HG03442 (cell line): ENCODE results near the gene OPTC.

Experiments
- ATAC-seq: cut with Tn5 transposase; IDR thresholded peaks from one replicate; pipeline ENCODE4 v1.9.1; 2021; ENCODE audit warnings: mild to moderate bottlenecking, moderate library complexity; ENCODE audit not compliant: unreplicated experiment

OPTC gene

DNA sequence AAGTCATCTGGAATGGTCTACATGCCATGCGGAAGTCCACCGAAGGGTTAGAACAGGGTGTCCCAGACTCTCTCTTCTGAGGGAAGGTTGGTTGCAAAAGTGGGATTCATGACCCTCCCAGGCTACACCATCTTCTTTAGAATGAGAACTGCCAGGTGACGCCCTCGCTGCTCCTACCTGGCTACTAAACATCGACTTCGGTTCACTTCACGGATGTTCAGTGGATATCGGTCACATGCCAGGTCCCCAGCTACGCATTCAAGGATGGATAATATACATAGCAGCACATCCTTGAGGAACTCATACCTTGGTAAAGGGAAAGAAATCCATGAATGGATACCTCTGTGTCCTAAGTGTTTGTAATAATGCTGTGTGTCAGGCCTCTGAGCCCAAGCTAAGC lies 3.3 kb upstream of the OPTC start:
- no peak for ATAC-seq

DNA sequence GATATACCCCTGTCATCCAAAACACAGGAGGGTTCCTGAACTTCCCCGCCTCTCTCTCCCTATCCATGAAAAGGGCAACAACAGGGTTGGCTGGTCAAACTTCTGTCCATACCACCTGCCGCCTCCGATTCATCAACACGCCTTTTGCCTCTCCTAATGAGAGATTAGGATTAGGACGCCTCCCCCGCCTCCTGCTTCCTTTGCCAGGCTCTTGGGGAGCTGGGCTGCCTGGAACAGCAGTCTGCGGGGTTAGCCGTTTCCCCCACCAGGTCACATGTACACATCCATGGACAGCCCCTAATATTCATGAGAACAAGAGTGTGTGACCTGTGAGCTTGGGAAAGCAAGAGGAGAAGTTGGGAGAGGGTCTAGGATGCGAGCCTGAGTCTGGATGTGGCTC lies 2.3 kb upstream of the OPTC start:
- no peak for ATAC-seq

DNA sequence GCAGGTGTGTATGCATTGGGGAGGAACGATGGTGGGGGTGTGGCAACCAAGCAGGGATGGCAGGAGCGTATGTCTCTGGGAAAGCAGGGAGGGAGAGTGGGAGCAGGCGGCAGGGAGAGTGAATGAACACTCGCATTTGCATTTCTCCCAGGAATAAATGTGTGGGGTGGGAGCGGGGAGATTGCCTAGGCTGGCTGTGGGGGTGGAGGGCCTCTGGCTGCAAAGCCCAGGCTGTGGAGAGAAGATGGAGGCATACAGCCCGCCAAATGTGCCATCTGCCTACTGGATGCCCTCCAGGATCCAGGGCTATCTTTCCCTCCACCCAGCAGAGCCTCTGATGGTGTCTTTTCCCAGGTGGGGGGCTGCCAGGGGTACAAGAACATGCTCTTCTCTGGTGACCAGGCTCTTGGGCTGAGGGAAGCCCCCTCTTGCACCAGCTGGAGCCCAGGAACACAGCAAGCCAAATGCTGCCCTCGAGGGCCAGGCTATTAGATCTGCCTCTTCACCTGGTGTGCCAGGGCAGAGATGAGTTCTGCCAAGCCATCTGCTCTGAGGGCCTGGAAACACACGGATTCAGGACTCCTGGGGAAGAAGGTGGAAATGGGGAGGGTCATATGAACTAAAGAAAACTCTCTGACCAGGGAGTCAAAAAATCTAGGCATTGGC lies 1.7 kb upstream of the OPTC start:
- ATAC-seq, result no peak

DNA sequence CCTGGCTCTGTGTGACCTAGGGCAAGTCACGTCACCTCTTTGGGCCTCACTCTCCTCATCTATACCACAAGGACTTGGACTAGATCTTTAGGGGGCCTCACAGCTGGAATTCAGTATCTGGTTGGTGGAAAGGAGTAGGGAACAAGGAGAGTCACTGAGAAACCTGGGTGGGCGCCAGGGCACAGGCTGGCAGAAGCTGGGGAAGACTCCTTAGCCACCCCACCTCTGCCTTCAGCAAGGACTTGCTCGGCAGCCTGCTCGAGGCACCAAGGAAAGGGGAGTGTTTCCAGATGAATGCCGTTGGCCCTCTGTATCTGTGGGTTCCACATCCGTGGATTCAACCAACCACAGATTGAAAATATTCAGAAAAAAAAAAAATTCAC lies 1.2 kb upstream of the OPTC start:
- ATAC-seq, result no peak

DNA sequence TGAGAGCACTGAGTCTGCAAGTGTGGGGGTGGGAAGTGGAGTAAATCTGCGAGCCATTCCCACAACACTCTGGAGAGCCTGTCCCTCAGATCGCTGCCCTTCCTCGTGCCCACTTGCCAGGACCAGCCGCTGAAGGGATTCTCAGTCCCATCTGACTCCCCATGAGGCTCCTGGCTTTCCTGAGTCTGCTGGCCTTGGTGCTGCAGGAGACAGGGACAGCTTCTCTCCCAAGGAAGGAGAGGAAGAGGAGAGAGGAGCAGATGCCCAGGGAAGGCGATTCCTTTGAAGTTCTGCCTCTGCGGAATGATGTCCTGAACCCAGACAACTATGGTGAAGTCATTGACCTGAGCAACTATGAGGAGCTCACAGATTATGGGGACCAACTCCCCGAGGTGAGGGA lies 1.9 kb downstream of the OPTC start:
- no peak for ATAC-seq

DNA sequence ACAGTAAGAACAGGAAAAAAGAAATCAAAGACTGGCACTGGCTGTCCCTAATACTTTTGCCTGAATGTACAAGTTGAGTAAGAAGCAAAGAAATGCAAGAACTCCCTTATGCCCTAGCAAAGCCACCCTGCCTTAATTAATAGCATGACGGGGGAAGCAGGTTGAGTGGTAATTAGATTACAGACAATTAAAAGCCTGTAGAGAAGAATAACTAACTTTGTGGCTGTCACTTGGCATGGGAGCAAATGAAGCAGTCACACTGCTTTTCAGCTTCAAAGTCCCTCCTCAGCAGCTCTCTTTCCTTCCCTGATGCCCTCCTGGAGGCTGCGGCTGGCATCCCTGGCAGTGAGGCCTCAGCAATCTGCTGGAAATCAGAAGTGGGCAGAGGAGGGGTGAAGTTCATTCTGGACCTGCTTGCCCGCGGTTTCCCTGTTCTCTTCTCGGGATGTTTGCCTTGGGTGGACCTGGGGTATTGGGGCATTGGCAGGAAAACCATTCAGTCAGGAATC lies 3.4 kb downstream of the OPTC start:
- ATAC-seq, result no peak

DNA sequence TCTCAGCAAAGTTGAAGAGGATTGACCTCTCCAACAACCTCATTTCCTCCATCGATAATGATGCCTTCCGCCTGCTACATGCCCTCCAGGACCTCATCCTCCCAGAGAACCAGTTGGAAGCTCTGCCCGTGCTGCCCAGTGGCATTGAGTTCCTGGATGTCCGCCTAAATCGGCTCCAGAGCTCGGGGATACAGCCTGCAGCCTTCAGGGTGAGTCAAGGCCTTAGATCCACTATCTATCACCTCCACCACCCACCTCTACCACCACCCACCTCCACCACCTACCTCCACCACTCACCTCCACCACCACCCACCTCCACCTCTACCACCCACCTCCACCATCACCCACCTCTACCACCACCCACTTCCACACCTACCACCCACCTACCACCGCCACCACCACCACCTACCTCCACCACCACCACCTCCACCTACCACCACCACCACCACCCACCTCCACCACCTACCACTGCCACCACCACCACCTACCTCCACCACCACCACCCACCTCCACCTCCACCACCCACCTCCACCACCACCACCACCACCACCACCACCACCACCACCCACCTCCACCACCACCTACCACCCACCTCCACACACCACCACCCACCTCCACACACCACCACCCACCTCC lies 5.8 kb downstream of the OPTC start:
- ATAC-seq, result no peak

DNA sequence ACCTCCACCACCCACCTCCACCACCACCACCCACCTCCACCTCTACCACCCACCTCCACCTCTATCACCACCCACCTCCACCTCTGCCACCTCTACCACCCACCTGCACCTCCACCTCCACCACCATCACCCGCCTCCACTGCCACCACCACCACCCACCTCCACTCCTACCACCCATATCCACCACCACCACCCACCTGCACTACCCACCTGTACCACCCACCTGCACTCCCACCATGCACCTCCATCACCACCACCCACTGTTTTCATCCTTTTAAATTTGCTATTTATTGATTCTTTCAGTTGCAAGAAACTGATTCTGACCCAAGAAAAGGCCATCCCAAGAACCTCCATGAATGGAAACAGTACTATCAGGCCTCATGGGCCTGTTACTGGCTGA lies 6.3 kb downstream of the OPTC start:
- ATAC-seq, result no peak

DNA sequence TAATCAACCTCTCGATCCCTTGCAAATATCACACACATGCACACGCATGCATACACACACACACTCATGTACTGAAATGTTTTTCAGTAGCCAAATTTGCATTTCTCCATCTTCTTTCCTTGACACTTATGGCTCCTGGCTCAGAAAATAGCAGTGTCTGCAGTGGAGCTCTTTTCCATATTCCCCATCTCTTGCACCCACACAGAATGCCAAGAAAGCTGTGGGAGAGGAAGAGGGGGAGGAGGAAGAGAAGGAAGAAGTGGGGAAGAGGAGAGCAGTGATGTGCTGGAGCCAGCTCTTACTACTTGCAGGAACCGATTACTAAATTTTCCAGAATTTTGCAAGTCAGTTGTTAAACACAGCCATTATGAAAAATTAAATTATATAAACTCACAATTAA lies 9.9 kb downstream of the OPTC start:
- no peak for ATAC-seq

DNA sequence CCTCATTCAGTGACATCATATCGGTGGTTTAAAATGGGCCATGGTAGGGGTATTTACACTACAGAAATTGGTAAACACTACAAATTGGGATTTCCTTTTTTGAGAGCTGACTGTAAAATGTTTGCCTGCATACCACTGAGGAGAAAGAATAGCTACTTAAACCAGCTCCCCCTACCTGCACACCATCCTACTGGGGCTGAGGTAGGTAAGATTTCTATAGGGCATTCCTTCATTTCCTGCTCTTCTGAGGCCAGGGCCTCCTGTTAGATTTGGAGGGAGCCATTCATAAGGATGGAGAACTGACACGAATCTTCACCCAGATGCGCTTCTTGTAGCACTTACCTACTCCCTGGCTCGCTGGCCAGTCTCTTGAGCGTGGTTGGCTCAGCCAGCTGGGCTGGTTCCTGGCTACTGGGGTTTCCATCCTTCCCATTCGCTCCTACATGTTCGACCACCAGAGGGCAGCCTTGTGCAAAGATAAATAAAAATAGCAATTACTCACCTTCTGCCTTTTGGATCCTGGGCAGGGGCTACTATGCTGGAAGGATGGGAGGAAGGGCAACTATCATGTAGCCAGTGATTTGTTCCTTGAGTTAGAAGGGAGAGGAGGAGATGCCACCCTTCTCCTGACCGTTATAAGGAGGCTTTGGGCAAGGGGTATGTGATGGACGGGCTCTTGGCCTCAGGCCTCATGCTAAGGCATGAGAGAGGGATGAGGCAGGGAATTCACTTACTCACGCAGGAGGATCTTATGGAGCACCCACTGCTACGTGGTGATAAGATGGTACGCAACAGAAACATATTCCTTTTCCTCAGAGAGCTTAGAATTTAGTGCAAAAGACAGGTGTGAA lies 10.7 kb downstream of the OPTC start:
- ATAC-seq, result no peak

DNA sequence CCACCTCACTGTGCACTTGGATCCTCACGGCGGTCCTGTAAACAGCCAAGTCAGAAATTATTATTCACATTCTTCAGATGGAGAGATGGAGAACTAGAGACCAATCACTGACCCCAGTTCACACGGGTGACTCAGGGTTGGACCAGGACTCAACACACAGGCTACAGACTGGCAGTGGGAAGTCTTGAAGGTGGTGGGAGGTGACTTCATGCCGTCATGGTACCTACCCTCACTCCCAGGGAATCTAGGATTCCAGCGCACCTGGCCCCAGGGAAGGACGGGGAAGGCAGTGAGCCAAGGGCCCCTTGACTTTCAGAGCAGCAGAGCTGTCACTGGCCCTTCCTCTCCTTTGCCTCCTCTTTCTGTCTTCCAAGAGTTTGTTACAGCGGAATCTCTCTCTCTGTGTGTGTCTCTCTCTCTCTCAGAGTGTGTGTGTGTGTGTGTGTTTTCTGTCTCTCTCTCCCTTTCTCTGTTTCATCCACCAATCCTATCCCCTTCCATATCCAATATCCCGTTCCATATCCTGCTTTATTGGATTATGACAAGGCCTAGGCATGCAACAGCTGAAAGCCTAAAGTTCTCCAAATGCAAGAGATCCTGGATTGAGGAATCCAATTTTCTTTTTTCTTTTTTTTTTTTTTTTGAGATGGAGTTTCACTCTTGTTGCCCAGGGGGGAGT lies 11.7 kb downstream of the OPTC start:
- ATAC-seq, result no peak

DNA sequence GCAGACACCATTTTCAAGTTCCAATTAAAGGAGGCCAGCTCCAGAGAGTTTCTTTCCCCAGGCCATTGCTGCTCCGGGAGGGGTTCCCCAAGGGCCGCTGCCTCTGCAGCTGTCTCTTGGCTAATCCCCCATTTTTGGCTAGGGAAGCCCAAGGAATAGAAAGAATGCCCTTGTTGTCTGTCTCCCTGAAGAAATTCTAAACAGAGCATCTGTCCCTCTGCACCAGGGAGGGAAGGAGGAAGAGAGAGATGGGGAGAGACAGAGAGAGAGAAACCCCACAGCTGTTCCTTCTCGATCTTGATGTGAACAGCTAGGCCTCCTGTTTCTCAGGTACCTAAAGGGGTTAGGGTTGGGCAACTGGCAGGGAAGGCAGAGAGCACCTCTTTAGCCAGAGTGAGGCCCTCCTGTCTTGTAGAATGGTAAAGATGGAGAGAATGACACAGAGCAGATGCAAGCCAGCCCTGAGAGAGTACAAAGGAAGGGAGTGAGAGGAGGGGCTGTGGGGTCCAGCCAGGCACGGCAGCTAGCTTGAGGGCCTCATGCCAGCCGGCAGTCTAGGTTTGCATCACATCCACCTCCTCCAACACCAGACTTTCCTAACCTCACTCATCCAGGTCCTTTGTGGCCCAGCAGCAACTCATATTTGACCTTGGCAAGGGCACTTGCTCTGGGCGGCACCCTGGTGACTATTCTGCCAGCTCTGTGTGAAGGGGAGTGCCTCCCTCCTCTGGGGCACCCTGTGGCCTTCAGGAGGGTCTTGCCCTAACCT lies 13.1 kb downstream of the OPTC start:
- no peak for ATAC-seq

DNA sequence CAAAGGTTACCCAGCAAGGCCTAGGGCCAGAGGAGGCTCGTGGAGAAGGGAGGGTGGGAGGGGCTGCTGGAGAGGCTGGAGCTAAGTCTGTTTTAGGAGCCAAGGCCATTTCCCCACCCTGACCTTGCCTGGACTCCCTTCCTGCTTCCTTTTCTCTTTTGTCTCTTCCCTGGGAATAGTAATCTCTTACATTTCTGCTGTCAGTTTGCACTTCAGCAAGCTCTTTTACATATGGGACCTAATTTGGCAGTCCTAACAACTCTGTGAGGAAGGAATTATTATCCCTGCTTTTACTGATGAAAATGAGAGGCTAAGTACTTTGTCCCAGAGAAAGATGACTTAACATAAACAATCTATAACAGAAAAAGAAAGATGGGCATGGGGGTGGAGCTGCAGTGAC lies 13.8 kb downstream of the OPTC start:
- ATAC-seq, result no peak

DNA sequence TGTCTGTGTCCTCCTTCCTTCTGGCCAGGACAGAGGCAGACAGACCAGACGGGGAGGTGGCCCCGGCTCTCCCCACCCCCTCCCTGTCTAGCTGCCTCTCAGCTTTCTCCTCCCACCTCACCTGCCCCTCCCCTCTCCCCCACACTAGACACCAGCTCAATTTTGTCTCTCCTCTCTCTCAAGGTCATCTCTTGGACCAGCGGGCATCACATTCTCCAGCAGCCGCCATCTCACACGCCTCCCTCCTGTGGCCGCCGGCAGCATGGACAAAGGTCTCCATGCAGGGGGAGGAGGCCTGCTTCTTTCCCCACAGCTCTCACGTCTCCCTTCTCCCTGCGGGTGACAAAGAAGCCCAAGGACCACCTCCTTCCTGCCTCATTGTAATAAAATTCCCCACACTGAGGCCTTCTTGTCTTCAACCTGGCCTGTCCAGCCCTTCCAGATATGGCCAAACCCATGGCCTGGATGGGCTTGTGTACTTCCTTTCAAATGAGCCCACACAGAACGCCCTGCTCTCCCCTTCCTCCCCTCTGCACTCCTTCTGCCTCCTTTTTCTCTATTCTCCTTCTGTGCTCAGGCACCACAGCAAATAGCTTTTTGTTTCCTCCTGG lies 14.6 kb downstream of the OPTC start:
- ATAC-seq, result no peak

DNA sequence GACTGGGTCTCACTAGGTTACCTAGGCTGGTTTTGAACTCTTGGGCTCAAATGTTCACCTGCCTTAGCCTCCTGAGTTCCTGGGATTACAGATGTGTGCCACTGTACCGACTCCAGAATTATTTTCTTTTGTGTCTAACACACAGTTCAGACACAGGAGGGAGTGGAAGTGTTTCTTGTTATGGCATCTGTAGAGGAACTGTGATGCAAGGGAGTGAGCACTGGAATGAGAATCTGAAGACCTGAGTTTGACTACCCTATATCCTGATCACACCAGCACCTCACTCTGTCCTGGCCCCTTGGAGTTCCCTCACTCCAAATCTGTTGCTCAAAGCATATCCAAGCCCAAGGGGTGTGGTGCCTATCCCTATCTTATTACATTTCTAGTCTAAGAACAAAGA lies 15.2 kb downstream of the OPTC start:
- ATAC-seq, result no peak

DNA sequence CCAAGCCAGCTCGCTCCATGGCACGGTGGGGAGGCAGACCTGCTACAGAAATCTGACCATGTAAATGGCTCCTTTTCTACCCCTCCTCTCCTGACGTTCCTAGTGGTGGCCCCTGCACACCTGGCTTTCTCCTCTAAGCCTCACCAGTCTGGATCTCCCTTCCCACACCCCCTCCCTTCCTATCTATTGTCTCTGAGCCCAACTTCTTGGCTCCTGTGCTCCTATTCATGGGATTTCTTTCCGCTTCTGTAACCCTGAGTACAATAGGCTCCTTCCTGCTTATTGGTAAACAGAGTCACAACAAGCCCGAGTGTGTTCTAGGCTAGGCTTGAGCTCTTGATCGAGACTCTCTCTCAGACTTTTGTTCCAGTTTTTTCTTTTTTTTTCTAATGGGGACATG lies 17.6 kb downstream of the OPTC start:
- ATAC-seq, result no peak

DNA sequence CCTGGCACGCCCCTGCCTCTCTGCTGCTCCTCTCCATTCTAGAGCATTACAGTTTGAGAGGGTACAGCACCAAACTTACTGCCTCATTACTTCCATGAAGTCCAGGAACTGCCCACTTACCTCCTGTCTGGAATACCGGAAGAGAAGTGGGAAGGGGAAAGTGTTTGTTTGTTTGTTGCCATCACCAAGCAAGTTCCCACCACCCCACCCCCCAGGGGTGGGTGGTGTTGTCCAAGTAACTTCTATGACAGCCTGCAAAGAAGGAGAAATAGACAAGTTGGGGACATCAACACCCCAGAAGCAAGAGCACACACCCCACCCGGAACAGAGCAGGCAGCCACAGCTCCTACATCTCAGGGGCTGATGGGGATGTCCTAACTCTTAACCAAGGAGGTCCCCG lies 18.0 kb downstream of the OPTC start:
- ATAC-seq, result no peak

DNA sequence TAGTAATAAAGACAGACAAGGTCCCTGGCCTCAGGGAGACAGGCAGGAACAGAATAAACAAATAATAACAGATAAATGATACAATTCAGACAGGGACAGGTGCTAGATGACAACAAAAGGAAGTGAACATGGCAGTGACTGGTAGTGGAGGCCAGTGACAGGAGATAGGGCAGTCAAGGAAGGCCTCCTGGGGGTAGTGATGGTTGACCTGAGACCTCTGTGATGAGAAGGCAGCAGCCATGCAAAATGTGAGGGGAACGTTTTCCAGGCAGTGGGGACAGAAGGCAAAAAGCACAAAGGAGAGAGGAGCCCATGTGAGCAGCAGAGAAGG lies 18.5 kb downstream of the OPTC start:
- no peak for ATAC-seq

DNA sequence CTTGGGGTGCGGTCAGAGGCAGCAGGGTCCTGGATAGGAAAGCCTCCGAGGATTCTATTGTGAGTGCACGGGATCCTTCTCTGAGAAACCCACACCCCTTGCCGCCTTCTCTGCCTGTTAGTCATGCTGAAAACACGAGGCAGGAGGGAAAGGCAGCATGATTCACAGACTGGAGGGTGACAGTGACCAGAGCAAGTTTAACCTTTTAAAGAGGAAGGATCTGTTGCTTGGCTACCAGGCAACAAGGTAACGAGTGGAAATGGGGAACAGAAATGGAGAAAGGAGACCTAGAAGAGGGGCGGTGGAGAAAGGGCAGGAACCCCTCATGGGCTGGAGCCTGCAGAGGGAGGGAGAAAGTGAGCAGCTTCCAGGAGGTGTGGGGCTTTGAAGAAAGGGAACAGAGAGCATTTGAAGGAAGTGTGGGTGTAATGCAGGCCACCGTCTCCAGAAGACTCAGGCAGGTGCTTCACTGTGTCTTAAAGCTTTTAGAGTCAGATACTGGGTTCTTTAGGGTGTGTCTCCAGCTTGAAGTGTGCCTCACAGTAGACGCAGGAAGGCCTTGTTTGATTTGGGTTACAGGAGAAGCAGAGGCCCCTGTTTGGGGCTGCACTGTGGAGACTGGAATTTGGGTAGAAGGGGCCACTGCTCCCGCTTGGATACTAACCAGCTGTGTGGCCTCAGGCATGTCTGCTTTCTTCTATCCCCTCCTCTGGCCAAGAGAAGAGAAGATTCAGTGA lies 19.1 kb downstream of the OPTC start:
- no peak for ATAC-seq

DNA sequence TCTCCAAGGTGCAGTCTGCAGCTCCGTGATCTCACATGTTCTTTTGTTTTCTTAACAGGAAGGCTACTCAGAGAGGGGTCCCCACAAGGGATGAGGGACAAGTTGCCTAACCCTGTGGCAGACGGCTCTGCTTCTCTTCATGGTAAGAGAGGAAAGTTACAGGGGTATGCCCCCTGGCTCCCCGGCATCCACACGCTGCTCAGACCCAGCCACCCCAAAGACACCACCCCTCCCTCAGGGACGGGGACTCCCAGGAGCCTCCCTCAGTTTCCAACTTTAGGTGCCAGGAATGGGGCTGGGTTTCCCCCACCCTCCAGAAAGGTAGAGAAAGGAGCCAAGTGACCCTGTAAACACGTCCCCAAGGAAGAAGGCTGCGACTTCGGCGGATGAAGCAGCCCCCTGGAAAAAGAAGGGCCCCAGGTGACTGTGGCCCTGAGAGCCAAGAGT lies 19.7 kb downstream of the OPTC start:
- no peak for ATAC-seq
